H1 (cell line): Measurements from ENCODE around the gene SLC35F3. TPM values are rescaled to one million over a fixed set of nuclear protein-coding genes. Genes with fewer than 3 reads are reported as not detected.

Experiments
- CTCF ChIA-PET: fragments of 300-600 bp; sonication (Branson Sonifier 250); formaldehyde crosslinking; loops from one replicate; lab custom pipeline; 2021; ENCODE audit not compliant: partially characterized antibody; lab: Charles Lee
- POLR2A ChIA-PET: fragments of 300-600 bp; sonication (Branson Sonifier 250); formaldehyde crosslinking; loops from one replicate; lab custom pipeline; 2021; ENCODE audit warnings: inconsistent platforms; ENCODE audit not compliant: partially characterized antibody; lab: Charles Lee
- DNase-seq, 2 experiments: peaks; one replicate each; pipeline versions ENCODE4 v3.0.0 to v3.0.0-alpha.2; 2010 to 2022; ENCODE audit warnings: low spot score in 2 of 2, low read depth in 1 of 2, mixed read lengths in 1 of 2
- FAIRE-seq: peaks from 2 replicates; lab custom pipeline; 2011; peaks lifted over from hg19 to GRCh38; lab: Jason Lieb, UNC
- H2AFZ ChIP-seq: 2 replicates; pipeline ENCODE4 v1.8.1; 2012; ENCODE audit warnings: low read length, inconsistent platforms
- H2AK5ac ChIP-seq: 2 replicates; pipeline ENCODE4 v1.6.1; 2013; ENCODE audit warnings: low read depth, low read length
- H2BK120ac ChIP-seq: replicated peaks from 2 replicates; pipeline ENCODE3; 2013; ENCODE audit warnings: low read depth, low read length, inconsistent platforms
- H2BK12ac ChIP-seq: 2 replicates; pipeline ENCODE4 v1.6.1; 2013; ENCODE audit warnings: low read depth, low read length
- H2BK15ac ChIP-seq: 2 replicates; pipeline ENCODE4 v1.6.1; 2013; ENCODE audit warnings: low read length
- H2BK20ac ChIP-seq: 2 replicates; pipeline ENCODE4 v1.6.1; 2013; ENCODE audit warnings: low read length
- H2BK5ac ChIP-seq: 2 replicates; pipeline ENCODE4 v1.6.1; 2013; ENCODE audit warnings: low read depth, low read length
- H3K14ac ChIP-seq: 2 replicates; pipeline ENCODE4 v1.6.1; 2013; ENCODE audit warnings: inconsistent platforms; ENCODE audit not compliant: insufficient read length
- H3K18ac ChIP-seq: 2 replicates; pipeline ENCODE4 v1.6.1; 2013; ENCODE audit warnings: low read length; ENCODE audit errors: extremely low read depth
- H3K23ac ChIP-seq: 2 replicates; pipeline ENCODE4 v1.6.1; 2013; ENCODE audit warnings: inconsistent platforms; ENCODE audit not compliant: insufficient read length
- H3K23me2 ChIP-seq: 2 replicates; pipeline ENCODE4 v1.6.1; 2013; ENCODE audit warnings: low read depth, low read length
- H3K27ac ChIP-seq: 2 replicates; pipeline ENCODE4 v1.6.1; 2011; ENCODE audit warnings: low read depth, low read length, inconsistent platforms
- H3K27me3 ChIP-seq, 4 experiments: replicated peaks in 1 of 4; 1 replicate in 1 of 4; 2 replicates in 3 of 4; pipeline versions ENCODE4 v1.6.1 to v1.8.1; 2011 to 2013; ENCODE audit warnings: low read length in 3 of 4, mild to moderate bottlenecking in 3 of 4, inconsistent platforms in 2 of 4, mixed read lengths in 2 of 4, moderate library complexity in 1 of 4; ENCODE audit not compliant: control insufficient read depth in 3 of 4, insufficient read depth in 3 of 4; ENCODE audit errors: extremely low read depth in 1 of 4
- H3K36me3 ChIP-seq, 4 experiments: 2 replicates each; pipeline versions ENCODE4 v1.6.1 to v1.8.1; 2011 to 2013; ENCODE audit warnings: mild to moderate bottlenecking in 4 of 4, low read length in 3 of 4, moderate library complexity in 2 of 4, control low read depth in 1 of 4, inconsistent platforms in 1 of 4; ENCODE audit not compliant: insufficient read depth in 4 of 4, control insufficient read depth in 2 of 4
- H3K4ac ChIP-seq: replicated peaks from 2 replicates; pipeline ENCODE3; 2013; ENCODE audit warnings: low read length, low read depth, mixed read lengths, inconsistent platforms; ENCODE audit not compliant: insufficient read length
- H3K4me1 ChIP-seq, 4 experiments: replicated peaks in 1 of 4; 1 replicate in 1 of 4; 2 replicates in 3 of 4; pipeline versions ENCODE4 v1.6.1 to v1.8.1; 2011 to 2013; ENCODE audit warnings: low read length in 3 of 4, inconsistent platforms in 2 of 4, mixed read lengths in 1 of 4; ENCODE audit not compliant: insufficient read depth in 4 of 4, control insufficient read depth in 3 of 4
- H3K4me2 ChIP-seq, 2 experiments: 2 replicates each; pipeline versions ENCODE4 v1.6.1 to v1.8.1; 2011 to 2013; ENCODE audit warnings: low read depth in 2 of 2, low read length in 2 of 2, control low read depth in 1 of 2, inconsistent platforms in 1 of 2, mild to moderate bottlenecking in 1 of 2; ENCODE audit not compliant: insufficient read depth in 1 of 2
- H3K4me3 ChIP-seq, 4 experiments: fragments of 200-600, 300-600 bp in 1 of 4; sonication (generic), shearing (Covaris generic), sonication (Bioruptor Twin) in 1 of 4; 2 replicates each; pipeline versions ENCODE4 v1.5.1 to v1.8.1; 2011 to 2016; ENCODE audit warnings: low read length in 4 of 4, low read depth in 3 of 4, control low read depth in 2 of 4, inconsistent platforms in 2 of 4, mild to moderate bottlenecking in 2 of 4, mixed read lengths in 1 of 4, moderate library complexity in 1 of 4; ENCODE audit not compliant: insufficient read depth in 2 of 4; ENCODE audit errors: extremely low read depth in 1 of 4
- H3K56ac ChIP-seq: replicated peaks from 2 replicates; pipeline ENCODE3; 2013; ENCODE audit warnings: low read depth, mild to moderate bottlenecking, mixed read lengths, low read length, inconsistent platforms; ENCODE audit not compliant: insufficient read length
- H3K79me1 ChIP-seq: 2 replicates; pipeline ENCODE4 v1.6.1; 2013; ENCODE audit warnings: low read depth, low read length, control low read depth
- H3K79me2 ChIP-seq, 2 experiments: 2 replicates each; pipeline versions ENCODE4 v1.6.1 to v1.8.1; 2012 to 2013; ENCODE audit warnings: low read length in 2 of 2, mild to moderate bottlenecking in 2 of 2, inconsistent platforms in 1 of 2; ENCODE audit not compliant: insufficient read depth in 2 of 2, control insufficient read depth in 1 of 2
- H3K9ac ChIP-seq, 4 experiments: replicated peaks in 1 of 4; 1 replicate in 1 of 4; 2 replicates in 3 of 4; pipeline versions ENCODE4 v1.6.1 to v1.8.1; 2011 to 2013; ENCODE audit warnings: low read depth in 3 of 4, low read length in 3 of 4, control low read depth in 2 of 4, mild to moderate bottlenecking in 2 of 4, moderate library complexity in 2 of 4, inconsistent platforms in 1 of 4; ENCODE audit errors: extremely low read depth in 1 of 4
- H3K9me3 ChIP-seq, 2 experiments: 2 replicates each; pipeline versions ENCODE4 v1.6.1 to v1.8.1; 2012 to 2013; ENCODE audit warnings: mild to moderate bottlenecking in 2 of 2, moderate library complexity in 2 of 2, control low read depth in 1 of 2, inconsistent platforms in 1 of 2, low read depth in 1 of 2, low read length in 1 of 2, mixed read lengths in 1 of 2; ENCODE audit not compliant: insufficient read depth in 2 of 2
- H4K20me1 ChIP-seq, 2 experiments: replicated peaks in 1 of 2; 2 replicates each; pipeline versions ENCODE3 to v1.8.1; 2011 to 2013; ENCODE audit warnings: inconsistent platforms in 2 of 2, low read length in 2 of 2, mild to moderate bottlenecking in 1 of 2; ENCODE audit not compliant: insufficient read depth in 2 of 2, control insufficient read depth in 1 of 2
- H4K5ac ChIP-seq: 2 replicates; pipeline ENCODE4 v1.6.1; 2013; ENCODE audit warnings: low read length, low read depth, mixed read lengths, inconsistent platforms; ENCODE audit not compliant: insufficient read length
- H4K8ac ChIP-seq: 2 replicates; pipeline ENCODE4 v1.8.0; 2013; ENCODE audit warnings: mild to moderate bottlenecking, moderate library complexity, low read length, inconsistent platforms; ENCODE audit not compliant: insufficient read depth; ENCODE audit errors: extremely low read depth
- H4K91ac ChIP-seq: replicated peaks from 2 replicates; pipeline ENCODE3; 2013; ENCODE audit warnings: low read length, mixed read lengths, inconsistent platforms; ENCODE audit not compliant: insufficient read length
- ATF3 ChIP-seq: IDR thresholded peaks from 2 replicates; pipeline ENCODE4 v1.6.1; 2011; ENCODE audit warnings: low read depth, mild to moderate bottlenecking, low read length; ENCODE audit not compliant: insufficient read depth
- CREB1 ChIP-seq: IDR thresholded peaks from 2 replicates; pipeline ENCODE4 v1.6.1; 2012; ENCODE audit warnings: inconsistent platforms
- CTCF ChIP-seq, 3 experiments: IDR thresholded peaks; 1 replicate in 2 of 3; 2 replicates in 1 of 3; pipeline versions ENCODE4 v1.5.1 to v1.6.1; 2011; ENCODE audit warnings: low read length in 3 of 3, mild to moderate bottlenecking in 3 of 3, inconsistent platforms in 2 of 3, low read depth in 1 of 3, moderate library complexity in 1 of 3; ENCODE audit not compliant: insufficient read depth in 1 of 3; ENCODE audit errors: control extremely low read depth in 1 of 3
- EGR1 ChIP-seq: IDR thresholded peaks from 2 replicates; pipeline ENCODE4 v1.6.1; 2011; ENCODE audit warnings: low read depth, low read length, borderline replicate concordance
- RBBP5 ChIP-seq: IDR thresholded peaks from 2 replicates; pipeline ENCODE4 v1.7.1; 2012; ENCODE audit warnings: low read depth, mild to moderate bottlenecking, inconsistent platforms, low read length, moderate library complexity, borderline replicate concordance
- RXRA ChIP-seq: IDR thresholded peaks from 2 replicates; pipeline ENCODE4 v1.6.1; 2011; ENCODE audit warnings: low read depth, mild to moderate bottlenecking, low read length, moderate library complexity; ENCODE audit not compliant: insufficient read depth
- SIN3A ChIP-seq, 2 experiments: IDR thresholded peaks in 1 of 2; conservative IDR thresholded peaks in 1 of 2; 2 replicates each; pipeline ENCODE4 v1.6.1; 2011 to 2012; ENCODE audit warnings: low read length in 2 of 2, improper control_type of control experiment in 1 of 2, low read depth in 1 of 2, mild to moderate bottlenecking in 1 of 2
- SP1 ChIP-seq: IDR thresholded peaks from 2 replicates; pipeline ENCODE4 v1.6.1; 2011; ENCODE audit warnings: low read depth, low read length
- SP2 ChIP-seq: IDR thresholded peaks from 2 replicates; pipeline ENCODE4 v1.6.1; 2012; ENCODE audit warnings: mild to moderate bottlenecking, low read length, inconsistent platforms
- SP4 ChIP-seq: IDR thresholded peaks from 2 replicates; pipeline ENCODE4 v1.6.1; 2012; ENCODE audit warnings: low read length, inconsistent platforms
- SRF ChIP-seq: IDR thresholded peaks from 2 replicates; pipeline ENCODE4 v1.6.1; 2011; ENCODE audit warnings: mild to moderate bottlenecking, low read depth, low read length, moderate library complexity
- SUZ12 ChIP-seq: fragments of 200-600 bp; sonication (generic); IDR thresholded peaks from 2 replicates; pipeline ENCODE4 v1.6.1; 2012; ENCODE audit warnings: mild to moderate bottlenecking, inconsistent platforms, low read length, moderate library complexity, mixed read lengths
- WGBS, 2 experiments: shearing (Covaris generic) in 1 of 2; methylation state at CpG; one replicate each; pipeline versions ENCODE4 v1.1.6 to v1.1.7; 2013 to 2015; ENCODE audit warnings: low lambda C conversion rate in 2 of 2, mixed read lengths in 2 of 2, inconsistent platforms in 1 of 2, low coverage in 1 of 2, missing lambda C conversion rate in 1 of 2; ENCODE audit not compliant: insufficient replicate concordance in 2 of 2, insufficient coverage in 1 of 2, insufficient read length in 1 of 2; ENCODE audit errors: extremely low coverage in 1 of 2, missing lambda C conversion rate in 1 of 2; 5-methylcytosine and 5-hydroxymethylcytosine counted together
- polyA plus RNA-seq, 7 experiments: library from polyadenylated mRNA; depleted of rRNA in 3 of 7; stranded (reverse) in 5 of 7; unstranded in 2 of 7; fragments of >200 nt in 5 of 7; fragments of 200-250 nt in 2 of 7; gene quantifications; 1 replicate in 5 of 7; 2 replicates in 1 of 7; 4 replicates in 1 of 7; pipeline versions ENCODE4 v1.2.1 to v1.2.3, GENCODE V29; 2011 to 2013; ENCODE audit warnings: missing spikeins in 2 of 7, mixed read lengths in 2 of 7
- total RNA-seq: library from RNA; stranded (reverse); fragmentation: NEBNext Ultra II Directional; extraction: Animal tissue kit (Norgen Biotek cat#: 25700); gene quantifications from 2 replicates; pipeline ENCODE4 v1.2.1, GENCODE V29; 2021

The SLC35F3 gene
- total and polyA plus RNA-seq, 2 of the 8 experiments (the other 6 are each of a cell fraction or from before 2014, with no cell fraction given), result 0.78 to 1.2 TPM

GRCh38 chr1:234135501-234135900, 231.0 kb downstream of the SLC35F3 start:
- Histone ChIP-seq H2BK12ac (no peak overlapping the region), H3K18ac (no peak overlapping the region), H2BK20ac (no peak overlapping the region), H3K23ac (no peak overlapping the region), H4K5ac (no peak overlapping the region), H3K14ac (no peak overlapping the region), H4K20me1 (no peaks in the 10 kb centered on the region), H3K79me2 (no peaks in the 10 kb centered on the region), H3K36me3 (no peaks in the 10 kb centered on the region), H4K91ac (no peak overlapping the region), H3K23me2 (no peaks in the 10 kb centered on the region; the same call in 1 of the 2 replicates), H3K27ac (no peak overlapping the region), H3K4me2 (no peak overlapping the region), H3K4me1 (no peaks in the 10 kb centered on the region), H3K9ac (no peak overlapping the region), H3K56ac (no peak overlapping the region), H3K9me3 (no peaks in the 10 kb centered on the region), H2AFZ (no peak overlapping the region), H2AK5ac (no peak overlapping the region), H2BK15ac (no peak overlapping the region), H3K4me3 (no peak overlapping the region), H2BK120ac (no peak overlapping the region), H3K4ac (no peak overlapping the region), H3K27me3 (no peaks in the 10 kb centered on the region), H4K8ac (no peak overlapping the region), H3K79me1 (no peaks in the 10 kb centered on the region), H2BK5ac (no peak overlapping the region)
- DNase-seq (no peak), FAIRE-seq (no peak)
- POLR2A ChIA-PET, result no interaction called here
- CTCF ChIA-PET, result interaction anchor here (0.6 to 3.8 kb wide), 7 partner anchors 9 to 190 kb away, joined by 3 to 24 read pairs (median 3); no protein-coding TSS in a partner anchor
- 87% methylated on average over 4 of the region's 4 CpGs; no CpG with 5 or more reads in 1 of the 2 experiments for WGBS, 2 experiments
- TF ChIP-seq SP4 (no peak), SIN3A (conservative IDR thresholded peaks at IDR 0.05 in 1 of 2, IDR thresholded peaks at IDR 0.05 in 1 of 2; ENCODE audit: low read depth in 1 of 2, low read length in 2 of 2) (no peak), RBBP5 (no peak), EGR1 (no peak), SP1 (no peak), SUZ12 (no peak), CTCF (IDR thresholded peaks at IDR 0.05; ENCODE audit: control extremely low read depth in 1 of 3, insufficient read depth in 1 of 3, low read depth in 1 of 3, low read length in 3 of 3) (no peak), ATF3 (no peak), RXRA (no peak), CREB1 (no peak), SP2 (no peak), SRF (no peak)
